LNCAP (cell line): Measurements from ENCODE around the gene SKAP1.

Experiments used
- CTCF ChIP-seq: fragments of 450-650 bp; IDR thresholded peaks from 2 replicates; pipeline ENCODE4 v1.5.1; 2017; ENCODE audit warnings: mild to moderate bottlenecking

The SKAP1 gene

GRCh38 chr17:48301002-48301401 is 129.0 kb downstream of the SKAP1 start:
- no peak for TF ChIP-seq CTCF

- no peak for TF ChIP-seq CTCF
Observed at GRCh38 chr17:48299760-48300159, 130.3 kb downstream of the SKAP1 start.

- no peak for TF ChIP-seq CTCF
Observed at GRCh38 chr17:48297825-48298224, 132.2 kb downstream of the SKAP1 start.

- TF ChIP-seq CTCF, result no peak
Observed at GRCh38 chr17:48296453-48296852, 133.6 kb downstream of the SKAP1 start.

- no peak for TF ChIP-seq CTCF
Observed at GRCh38 chr17:48295362-48296288, 134.4 kb downstream of the SKAP1 start.

- no peak for TF ChIP-seq CTCF
Observed at GRCh38 chr17:48294806-48295361, 135.1 kb downstream of the SKAP1 start.

GRCh38 chr17:48294020-48294805 is 135.8 kb downstream of the SKAP1 start:
- no peak for TF ChIP-seq CTCF
